Lung (tissue), 12 donors: ENCODE data around the gene GYG2. TPM values are rescaled to one million over a fixed set of nuclear protein-coding genes. Genes with fewer than 3 reads are reported as not detected.

ENCODE experiments used
- ATAC-seq: fragments of 200-7000 bp; cut with Tn5 transposase; one replicate; pipeline ENCODE4 v1.9.1; 2020; ENCODE audit warnings: moderate number of reproducible peaks; ENCODE audit not compliant: insufficient read depth, low FRiP score
- DNase-seq, 3 donors: peaks; one replicate each; pipeline ENCODE4 v3.0.0-alpha.2; 2013 to 2017
- H3K27ac ChIP-seq, 2 donors: one replicate each; pipeline ENCODE4 v1.5.1; 2013; ENCODE audit warnings: mild to moderate bottlenecking in 2 of 2, moderate library complexity in 2 of 2, control low read depth in 1 of 2, inconsistent platforms in 1 of 2, low read depth in 1 of 2, low read length in 1 of 2
- H3K27me3 ChIP-seq, 3 donors: one replicate each; pipeline ENCODE4 v1.5.1; 2013; ENCODE audit warnings: low read length in 2 of 3; ENCODE audit not compliant: control insufficient read depth in 3 of 3, insufficient read depth in 3 of 3
- H3K36me3 ChIP-seq, 4 donors: one replicate each; pipeline ENCODE4 v1.5.1; 2013; ENCODE audit warnings: low read length in 4 of 4, mild to moderate bottlenecking in 1 of 4, moderate library complexity in 1 of 4; ENCODE audit not compliant: control insufficient read depth in 4 of 4, insufficient read depth in 4 of 4
- H3K4me1 ChIP-seq, 5 donors: one replicate each; pipeline ENCODE4 v1.5.1; 2013; ENCODE audit warnings: low read length in 5 of 5, mild to moderate bottlenecking in 2 of 5, moderate library complexity in 1 of 5; ENCODE audit not compliant: control insufficient read depth in 5 of 5, insufficient read depth in 5 of 5
- H3K4me3 ChIP-seq: one replicate; pipeline ENCODE4 v1.5.1; 2013; ENCODE audit warnings: mild to moderate bottlenecking, control low read depth, moderate library complexity
- H3K9ac ChIP-seq, 2 donors: one replicate each; pipeline ENCODE4 v1.5.1; 2013; ENCODE audit warnings: low read length in 2 of 2, control low read depth in 1 of 2; ENCODE audit not compliant: insufficient read depth in 1 of 2
- H3K9me3 ChIP-seq, 4 donors: one replicate each; pipeline ENCODE4 v1.5.1; 2013; ENCODE audit warnings: low read length in 3 of 4, mild to moderate bottlenecking in 1 of 4, moderate library complexity in 1 of 4; ENCODE audit not compliant: control insufficient read depth in 4 of 4, insufficient read depth in 3 of 4
- CTCF ChIP-seq: IDR thresholded peaks from 2 replicates; pipeline ENCODE4 v1.5.1; 2012; ENCODE audit warnings: mild to moderate bottlenecking; ENCODE audit errors: control extremely low read depth, extremely low read depth
- WGBS, 2 donors: extraction: QIAGEN DNeasy Blood & Tissue Kit; methylation state at CpG; one replicate each; pipeline ENCODE4 v1.1.7; 2013; 5-methylcytosine and 5-hydroxymethylcytosine counted together
- polyA plus RNA-seq, 2 donors: library from polyadenylated mRNA; stranded (reverse); fragments of 200-250 nt; gene quantifications; one replicate each; pipeline ENCODE4 v1.2.1, GENCODE V29; 2013
- total RNA-seq, 2 donors: library from RNA; depleted of rRNA in 1 of 2; stranded (reverse); fragments of >200 nt in 1 of 2; gene quantifications; one replicate each; pipeline ENCODE4 v1.2.1, GENCODE V29; 2014 to 2021
- donor health status: control.
- donor health status: control.
- donor health status: Bipolar disorder and iron deficiency.
- donor health status: healthy.
- donor health status: DM: yes; HTN: yes; CAD: no.

GYG2 gene
- total and polyA plus RNA-seq, 4 donors = 0.59 to 5.4 (median 2.7) TPM

- no peak overlapping the region for H3K27ac ChIP-seq
- WGBS, 2 donors = 84 to 96% methylated on average over 7 of the region's 7 CpGs
- ATAC-seq (no peak), DNase-seq (no peak)
- no peaks in the 10 kb centered on the region for H3K9me3 ChIP-seq
- H3K27me3 ChIP-seq = no peaks in the 10 kb centered on the region
- peaks cover 0 to 6% (median 0%) of the 10 kb centered on the region in 4 donors for H3K36me3 ChIP-seq
- no peak for TF ChIP-seq CTCF
- no peak overlapping the region for H3K9ac ChIP-seq
- no peak overlapping the region for H3K4me3 ChIP-seq
- no peaks in the 10 kb centered on the region for H3K4me1 ChIP-seq
These were observed 38.5 kb downstream of the GYG2 start for GRCh38 chrX:2867206-2867605.

DNA sequence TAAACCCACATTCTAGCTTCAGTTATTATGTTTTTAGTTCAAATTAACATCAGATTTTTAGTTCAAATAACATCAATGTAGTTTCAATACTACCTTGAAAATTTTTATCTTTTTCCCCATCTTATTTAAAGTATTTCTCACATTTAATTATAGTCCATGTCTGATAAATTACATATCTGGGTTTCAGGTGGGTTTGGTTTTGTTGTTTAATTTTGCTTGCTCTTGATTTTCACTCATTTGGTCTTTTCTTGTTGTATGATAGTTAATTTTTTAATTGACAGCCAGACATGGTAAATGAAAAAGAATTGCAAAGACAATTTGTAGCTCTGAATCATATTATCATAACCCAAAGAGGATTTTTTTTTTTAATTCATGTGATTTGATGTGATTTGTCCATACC lies 41.9 kb downstream of the GYG2 start:
- no peak for DNase-seq

DNA sequence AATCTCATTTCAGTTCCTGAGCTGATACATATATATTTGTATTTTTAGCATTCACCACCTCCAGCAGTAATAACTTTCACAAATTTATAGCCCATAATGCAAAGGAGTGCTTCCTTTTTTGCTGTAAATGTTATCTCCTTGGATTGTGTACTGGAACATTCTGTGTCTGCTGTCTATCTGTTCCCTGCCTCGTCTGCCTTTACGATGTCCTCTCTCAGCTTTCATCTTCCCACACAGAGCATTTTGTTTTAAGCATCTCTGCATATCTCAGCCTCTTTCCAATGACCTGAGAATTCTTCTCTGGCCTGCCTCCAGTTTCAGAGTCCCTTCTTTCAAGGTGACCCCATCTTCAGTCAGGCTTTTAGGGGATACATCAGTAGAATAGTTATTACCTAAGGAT lies 43.1 kb downstream of the GYG2 start:
- Histone ChIP-seq H3K9me3 (peaks cover 0 to 2% (median 0%) of the 10 kb centered on the region in 4 donors), H3K27ac (no peak overlapping the region), H3K36me3 (peaks cover 0 to 6% (median 0%) of the 10 kb centered on the region in 4 donors), H3K9ac (no peak overlapping the region), H3K4me3 (no peak overlapping the region), H3K27me3 (no peaks in the 10 kb centered on the region), H3K4me1 (no peaks in the 10 kb centered on the region)
- WGBS, 2 donors = 76 to 94% methylated on average over 2 of the region's 2 CpGs
- DNase-seq = no peak
- ATAC-seq = no peak
- TF ChIP-seq CTCF = no peak

More for the DNA sequence above, 41.9 kb downstream of the GYG2 start:
- Histone ChIP-seq H3K27me3 (no peaks in the 10 kb centered on the region), H3K9me3 (peaks cover 0 to 2% (median 0%) of the 10 kb centered on the region in 4 donors), H3K4me1 (no peaks in the 10 kb centered on the region), H3K9ac (no peak overlapping the region), H3K4me3 (no peak overlapping the region), H3K27ac (no peak overlapping the region), H3K36me3 (peaks cover 0 to 6% (median 0%) of the 10 kb centered on the region in 4 donors)
- TF ChIP-seq CTCF = no peak
- ATAC-seq = no peak

- Histone ChIP-seq H3K27ac (no peak overlapping the region), H3K27me3 (no peaks in the 10 kb centered on the region), H3K36me3 (peaks cover 0 to 4% (median 0%) of the 10 kb centered on the region in 4 donors), H3K9me3 (peaks cover 0 to 2% (median 0%) of the 10 kb centered on the region in 4 donors), H3K9ac (no peak overlapping the region), H3K4me1 (no peaks in the 10 kb centered on the region), H3K4me3 (no peak overlapping the region)
- no peak for DNase-seq
- no peak for ATAC-seq
- 92 to 96% methylated on average over 7 of the region's 7 CpGs for WGBS, 2 donors
- no peak for TF ChIP-seq CTCF
These were observed 44.0 kb downstream of the GYG2 start for GRCh38 chrX:2872671-2873277.
